Measurements from ENCODE around the gene SLC11A2. TPM values are rescaled to one million over a fixed set of nuclear protein-coding genes. Genes with fewer than 3 reads are reported as not detected.

The SLC11A2 gene
- total and polyA plus RNA-seq, 2 of the 4 experiments (the other 2 are of a cell fraction) = 28.0 to 45.3 TPM

GRCh38 chr12:51025836-51026638, at the start of gene SLC11A2 (continued):
- TF ChIP-seq USF2 (IDR thresholded peaks at IDR 0.05; ENCODE audit: low read depth, low read length) (peak; percentile 58), CEBPB (IDR thresholded peaks at IDR 0.05; ENCODE audit: low read depth, low read length) (no peak), MAZ (IDR thresholded peaks at IDR 0.05; ENCODE audit: borderline replicate concordance, low read depth, low read length) (peak; percentile 44; the same call in 1 of the 2 replicates), RAD21 (IDR thresholded peaks at IDR 0.05; ENCODE audit: low read length) (0 out of 2 replicates have a peak, but pooled peaks have one; percentile 1), MAFK (IDR thresholded peaks at IDR 0.05; ENCODE audit: low read depth, low read length) (no peak), RCOR1 (IDR thresholded peaks at IDR 0.05; ENCODE audit: insufficient replicate concordance, low read length) (no peak)
